SK-N-SH (cell line): ENCODE data around the gene PMPCB. TPM values are rescaled to one million over a fixed set of nuclear protein-coding genes. Genes with fewer than 3 reads are reported as not detected.
A peak's percentile ranks its signal among the peaks of the same experiment; 100 is the strongest.

ENCODE experiments used
- CTCF ChIA-PET: fragments of 300-600, 350-600 bp; formaldehyde crosslinking; extraction: SDS; loops from one replicate; lab custom pipeline; 2021; lab: Yijun Ruan, JAX
- POLR2A ChIA-PET: fragments of 350-600 bp; sonication (Branson Sonifier 250); formaldehyde crosslinking; extraction: SDS; loops from one replicate; lab custom pipeline; 2020; ENCODE audit warnings: antibody characterized with exemption, inconsistent platforms; lab: Yijun Ruan, JAX
- DNase-seq: peaks from one replicate; pipeline ENCODE4 v3.0.0; 2012
- H2AFZ ChIP-seq: fragments of 200-600 bp; sonication (generic); 2 replicates; pipeline ENCODE4 v1.8.1; 2016; ENCODE audit warnings: antibody characterized with exemption, mild to moderate bottlenecking, low read depth
- H3F3A ChIP-seq: fragments of 200-600 bp; sonication (generic); replicated peaks from 2 replicates; pipeline ENCODE3; 2016; ENCODE audit warnings: antibody characterized with exemption, mild to moderate bottlenecking; ENCODE audit not compliant: insufficient read depth
- H3K27ac ChIP-seq, 2 experiments: fragments of 200-500 bp in 1 of 2; fragments of 200-600 bp in 1 of 2; sonication (Bioruptor generic) in 1 of 2; sonication (generic), shearing (Covaris generic) in 1 of 2; 2 replicates each; pipeline versions ENCODE4 v1.5.1 to v1.6.1; 2014 to 2016; ENCODE audit warnings: low read depth in 2 of 2, inconsistent platforms in 1 of 2, low read length in 1 of 2, mild to moderate bottlenecking in 1 of 2, mixed read lengths in 1 of 2
- H3K27me3 ChIP-seq: fragments of 200-600 bp; sonication (generic), shearing (Covaris generic); 2 replicates; pipeline ENCODE4 v1.6.1; 2016; ENCODE audit warnings: mixed run types; ENCODE audit not compliant: insufficient read depth
- H3K36me3 ChIP-seq, 2 experiments: fragments of 200-500 bp in 1 of 2; fragments of 200-600 bp in 1 of 2; sonication (Bioruptor generic) in 1 of 2; sonication (generic) in 1 of 2; replicated peaks in 1 of 2; 2 replicates each; pipeline versions ENCODE3 to v1.5.1; 2014 to 2016; ENCODE audit warnings: low read length in 1 of 2, mild to moderate bottlenecking in 1 of 2; ENCODE audit not compliant: insufficient read depth in 2 of 2, control insufficient read depth in 1 of 2
- H3K4me1 ChIP-seq, 2 experiments: fragments of 200-500 bp in 1 of 2; fragments of 200-600 bp in 1 of 2; sonication (Bioruptor generic) in 1 of 2; sonication (generic), shearing (Covaris generic) in 1 of 2; 2 replicates each; pipeline versions ENCODE4 v1.5.1 to v1.6.1; 2014 to 2016; ENCODE audit warnings: low read depth in 1 of 2, low read length in 1 of 2, mixed run types in 1 of 2; ENCODE audit not compliant: insufficient read depth in 2 of 2, control insufficient read depth in 1 of 2
- H3K4me2 ChIP-seq: fragments of 200-600 bp; sonication (generic), shearing (Covaris generic); 2 replicates; pipeline ENCODE4 v1.6.1; 2017; ENCODE audit warnings: mixed run types
- H3K4me3 ChIP-seq, 2 experiments: fragments of 200-500 bp in 1 of 2; fragments of 200-600 bp in 1 of 2; sonication (Bioruptor generic) in 1 of 2; sonication (generic), shearing (Covaris generic) in 1 of 2; 2 replicates each; pipeline versions ENCODE4 v1.5.1 to v1.8.1; 2014 to 2016; ENCODE audit warnings: low read depth in 2 of 2, inconsistent platforms in 1 of 2, low read length in 1 of 2, mild to moderate bottlenecking in 1 of 2, mixed read lengths in 1 of 2, moderate library complexity in 1 of 2
- H3K79me2 ChIP-seq: fragments of 200-600 bp; sonication (generic); 2 replicates; pipeline ENCODE4 v1.8.1; 2017; ENCODE audit warnings: mild to moderate bottlenecking; ENCODE audit not compliant: insufficient read depth
- H3K9ac ChIP-seq: fragments of 200-600 bp; sonication (generic); 2 replicates; pipeline ENCODE4 v1.6.1; 2017; ENCODE audit warnings: mixed run types
- H3K9me2 ChIP-seq: fragments of 200-600 bp; sonication (generic); 2 replicates; pipeline ENCODE4 v1.6.1; 2017; ENCODE audit warnings: mixed run types
- H3K9me3 ChIP-seq: fragments of 200-600 bp; sonication (generic); 2 replicates; pipeline ENCODE4 v1.6.1; 2017; ENCODE audit warnings: mixed run types, mild to moderate bottlenecking, moderate library complexity
- H4K20me1 ChIP-seq: fragments of 200-600 bp; sonication (generic); 2 replicates; pipeline ENCODE4 v1.6.1; 2017; ENCODE audit warnings: mild to moderate bottlenecking, mixed run types; ENCODE audit not compliant: insufficient read depth
- CTCF ChIP-seq: fragments of 200-600 bp; sonication (generic); IDR thresholded peaks from 2 replicates; pipeline ENCODE4 v1.6.1; 2017; ENCODE audit warnings: antibody characterized with exemption, mild to moderate bottlenecking, moderate library complexity
- ELF1 ChIP-seq: IDR thresholded peaks from 2 replicates; pipeline ENCODE4 v1.4.0; 2012
- FOSL2 ChIP-seq: IDR thresholded peaks from 2 replicates; pipeline ENCODE4 v1.4.0; 2012; ENCODE audit warnings: low read depth, mild to moderate bottlenecking, moderate library complexity, borderline replicate concordance
- FOXM1 ChIP-seq: IDR thresholded peaks from 2 replicates; pipeline ENCODE4 v1.4.0; 2012; ENCODE audit warnings: low read depth, mild to moderate bottlenecking
- GABPA ChIP-seq: IDR thresholded peaks from 2 replicates; pipeline ENCODE4 v1.4.0; 2012; ENCODE audit warnings: low read depth, mild to moderate bottlenecking
- IRF3 ChIP-seq: fragments of 150-350 bp; IDR thresholded peaks from 2 replicates; pipeline ENCODE4 v1.6.1; 2016; ENCODE audit warnings: mild to moderate bottlenecking, low read depth, low read length
- JUND ChIP-seq: IDR thresholded peaks from 2 replicates; pipeline ENCODE4 v1.4.0; 2012
- MXI1 ChIP-seq: IDR thresholded peaks from 2 replicates; pipeline ENCODE4 v1.6.1; 2012; ENCODE audit warnings: mild to moderate bottlenecking, low read depth, low read length, improper control_type of control experiment
- NFIC ChIP-seq: IDR thresholded peaks from 2 replicates; pipeline ENCODE4 v1.4.0; 2012; ENCODE audit warnings: borderline replicate concordance
- NRF1 ChIP-seq: IDR thresholded peaks from 2 replicates; pipeline ENCODE4 v1.6.1; 2012; ENCODE audit warnings: low read depth, mild to moderate bottlenecking, low read length
- POLR2AphosphoS5 ChIP-seq: IDR thresholded peaks from 2 replicates; pipeline ENCODE4 v1.6.1; 2012; ENCODE audit warnings: low read depth, low read length
- RAD21 ChIP-seq: IDR thresholded peaks from 2 replicates; pipeline ENCODE4 v1.6.1; 2012; ENCODE audit warnings: mild to moderate bottlenecking, low read length
- RFX5 ChIP-seq: IDR thresholded peaks from 2 replicates; pipeline ENCODE4 v1.6.1; 2012; ENCODE audit warnings: mild to moderate bottlenecking, improper control_type of control experiment, low read length
- TAF1 ChIP-seq: IDR thresholded peaks from 2 replicates; pipeline ENCODE4 v1.6.1; 2012; ENCODE audit warnings: low read depth, mild to moderate bottlenecking, low read length, moderate library complexity, borderline replicate concordance
- ZBTB33 ChIP-seq: IDR thresholded peaks from 2 replicates; pipeline ENCODE4 v1.4.0; 2012; ENCODE audit warnings: low read depth, borderline replicate concordance
- WGBS: methylation state at CpG from one replicate; pipeline ENCODE4 v1.1.6; 2017; ENCODE audit warnings: low lambda C conversion rate; 5-methylcytosine and 5-hydroxymethylcytosine counted together
- polyA plus RNA-seq, 3 experiments: library from polyadenylated mRNA; depleted of rRNA; stranded (reverse); fragments of >200 nt; gene quantifications; 2 replicates each; pipeline ENCODE4 v1.2.3, GENCODE V29; 2012
- TF ChIP-seq, protein P1 (sequence below): fragments of 150-350 bp; IDR thresholded peaks from 2 replicates; pipeline ENCODE4 v1.6.1; 2017; ENCODE audit warnings: antibody characterized with exemption, low read length, low read depth, borderline replicate concordance
- TF ChIP-seq, protein P2 (sequence below): IDR thresholded peaks from 2 replicates; pipeline ENCODE4; 2012

The PMPCB gene
- polyA plus RNA-seq, 1 of the 3 experiments (the other 2 are of a cell fraction): 116 TPM

GRCh38 chr7:103317009-103317408 lies 19.8 kb downstream of the PMPCB start:
- Histone ChIP-seq H3K9ac (no peak overlapping the region), H3K27me3 (no peaks in the 10 kb centered on the region), H3F3A (peaks cover 43% of the 10 kb centered on the region), H3K4me2 (no peak overlapping the region), H4K20me1 (no peaks in the 10 kb centered on the region; the same call in 1 of the 2 replicates), H2AFZ (no peak overlapping the region), H3K27ac (peak overlapping the region in 1 of 2 experiments; percentile 11; a peak in 1 of 4 replicates)
- CTCF ChIA-PET: interaction anchor here (0.6 to 1.6 kb wide), 4 partner anchors 11 to 90 kb away, joined by 3 read pairs; partner anchors contain the start of gene PMPCB
- POLR2A ChIA-PET: interaction anchor here (0.7 kb wide), 1 partner anchor 10 kb away, joined by 3 read pairs; no protein-coding TSS in a partner anchor
- DNase-seq: no peak
- TF ChIP-seq TAF1: no peak
- TF ChIP-seq, protein P1, sequence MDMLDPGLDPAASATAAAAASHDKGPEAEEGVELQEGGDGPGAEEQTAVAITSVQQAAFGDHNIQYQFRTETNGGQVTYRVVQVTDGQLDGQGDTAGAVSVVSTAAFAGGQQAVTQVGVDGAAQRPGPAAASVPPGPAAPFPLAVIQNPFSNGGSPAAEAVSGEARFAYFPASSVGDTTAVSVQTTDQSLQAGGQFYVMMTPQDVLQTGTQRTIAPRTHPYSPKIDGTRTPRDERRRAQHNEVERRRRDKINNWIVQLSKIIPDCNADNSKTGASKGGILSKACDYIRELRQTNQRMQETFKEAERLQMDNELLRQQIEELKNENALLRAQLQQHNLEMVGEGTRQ: no peak
- no peak for TF ChIP-seq ZBTB33
- no peak for TF ChIP-seq FOSL2
- TF ChIP-seq NFIC: no peak
- no peak for TF ChIP-seq POLR2AphosphoS5
- TF ChIP-seq, all 33 proteins: peak for 0
- no peak overlapping the region for H3K4me3 ChIP-seq
- no peaks in the 10 kb centered on the region for H3K9me2 ChIP-seq
- H3K79me2 ChIP-seq: 0 out of 2 replicates have a peak, but pooled peaks cover 3% of the 10 kb centered on the region
- H3K9me3 ChIP-seq: no peaks in the 10 kb centered on the region
- peaks cover 84 to 93% of the 10 kb centered on the region in 2 experiments for H3K36me3 ChIP-seq
- no peaks in the 10 kb centered on the region for H3K4me1 ChIP-seq

GRCh38 chr7:103325744-103326143 lies 28.5 kb downstream of the PMPCB start:
- CTCF ChIA-PET: interaction anchor here (1.3 to 1.7 kb wide), 2 partner anchors 15 to 81 kb away, joined by 3 to 4 read pairs; no protein-coding TSS in a partner anchor
- no peak overlapping the region for H2AFZ ChIP-seq
- H3K36me3 ChIP-seq: peaks cover 64 to 80% of the 10 kb centered on the region in 2 experiments
- no peaks in the 10 kb centered on the region for H3K9me3 ChIP-seq
- H3K9me2 ChIP-seq: no peaks in the 10 kb centered on the region
- H3F3A ChIP-seq: peaks cover 45% of the 10 kb centered on the region
- no peak overlapping the region for H3K9ac ChIP-seq
- TF ChIP-seq RAD21 (no peak), FOXM1 (no peak), CTCF (no peak), NRF1 (no peak), RFX5 (no peak), TAF1 (no peak), JUND (no peak), ELF1 (no peak), IRF3 (no peak), MXI1 (no peak), GABPA (no peak)
- TF ChIP-seq, protein P2, sequence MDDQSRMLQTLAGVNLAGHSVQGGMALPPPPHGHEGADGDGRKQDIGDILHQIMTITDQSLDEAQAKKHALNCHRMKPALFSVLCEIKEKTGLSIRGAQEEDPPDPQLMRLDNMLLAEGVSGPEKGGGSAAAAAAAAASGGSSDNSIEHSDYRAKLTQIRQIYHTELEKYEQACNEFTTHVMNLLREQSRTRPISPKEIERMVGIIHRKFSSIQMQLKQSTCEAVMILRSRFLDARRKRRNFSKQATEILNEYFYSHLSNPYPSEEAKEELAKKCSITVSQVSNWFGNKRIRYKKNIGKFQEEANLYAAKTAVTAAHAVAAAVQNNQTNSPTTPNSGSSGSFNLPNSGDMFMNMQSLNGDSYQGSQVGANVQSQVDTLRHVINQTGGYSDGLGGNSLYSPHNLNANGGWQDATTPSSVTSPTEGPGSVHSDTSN: no peak
- TF ChIP-seq, all 33 proteins: peak for 0
- no peaks in the 10 kb centered on the region for H3K4me1 ChIP-seq
- no peak overlapping the region for H3K4me3 ChIP-seq
- POLR2A ChIA-PET: no interaction called here
- no peak overlapping the region for H3K27ac ChIP-seq
- peaks cover 15% of the 10 kb centered on the region; the same call in 1 of the 2 replicates for H3K79me2 ChIP-seq
- H4K20me1 ChIP-seq: no peaks in the 10 kb centered on the region
- DNase-seq: no peak
- 96% methylated on average over 8 of the region's 8 CpGs for WGBS
- no peak overlapping the region for H3K4me2 ChIP-seq
- H3K27me3 ChIP-seq: no peaks in the 10 kb centered on the region
